ENCODE measurements around the gene TMEM179B.

- no peak for TF ChIP-seq GABPA (IDR thresholded peaks at IDR 0.05 in 1 of 2, conservative IDR thresholded peaks at IDR 0.05 in 1 of 2)
- TF ChIP-seq JUND (IDR thresholded peaks at IDR 0.05) = no peak
- no peak for TF ChIP-seq CTCF (IDR thresholded peaks at IDR 0.05; ENCODE audit: low read depth, low read length, missing input control)
- TF ChIP-seq NR2F2 (IDR thresholded peaks at IDR 0.05) = no peak
- no peak for TF ChIP-seq SP1 (IDR thresholded peaks at IDR 0.05)
- no peak for TF ChIP-seq ATF3 (IDR thresholded peaks at IDR 0.05)
These were observed 34.9 kb upstream of the TMEM179B start for GRCh38 chr11:62752177-62752785.

Measured in liver (tissue), 3 donors.